ENCODE measurements around the gene CCDC9. TPM values are rescaled to one million over a fixed set of nuclear protein-coding genes. Genes with fewer than 3 reads are reported as not detected.
A peak's percentile ranks its signal among the peaks of the same experiment; 100 is the strongest.

Gene CCDC9
- total and polyA plus RNA-seq, 2 of the 13 experiments (the other 11 are each of a cell fraction or from before 2014, with no cell fraction given) = 2.9 to 6.3 TPM

DNA sequence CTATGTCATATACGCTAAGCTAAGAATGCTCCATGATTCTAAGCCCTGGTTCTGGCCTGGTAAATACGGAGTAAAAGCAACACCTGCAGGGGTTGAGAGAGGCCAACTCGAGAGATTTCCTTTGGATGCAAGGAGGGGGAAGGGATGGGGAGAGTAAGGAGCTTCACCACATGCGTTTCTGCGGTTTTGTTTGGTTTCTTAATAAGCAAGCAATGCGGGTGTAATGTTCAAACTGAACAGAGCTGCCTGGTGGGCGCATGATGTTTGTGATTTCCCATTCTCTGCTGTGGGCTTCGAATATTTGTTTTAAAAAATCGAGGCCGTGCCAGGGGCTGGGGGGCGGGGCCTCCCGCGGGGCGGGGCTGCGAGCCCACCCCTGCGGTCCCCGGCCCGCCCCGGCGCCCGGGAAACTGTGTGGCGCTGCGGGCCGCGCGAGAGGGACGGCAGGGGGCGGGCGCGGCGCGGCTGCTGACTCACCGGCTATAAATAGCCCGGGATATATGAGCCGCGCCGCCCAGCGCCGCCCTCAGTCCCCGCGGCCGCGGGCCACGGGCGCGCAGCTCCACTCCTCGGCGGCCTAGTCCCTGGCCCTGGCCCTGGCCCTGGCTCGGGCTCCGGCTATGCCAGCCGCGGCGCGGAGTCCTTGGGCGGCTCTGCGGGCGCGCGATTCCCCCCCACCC, 30.4 kb upstream of the CCDC9 start (continued):
- TF ChIP-seq ZNF407 (CRISPR knock-in tag; IDR thresholded peaks at IDR 0.05; ENCODE audit: not compliant biosample characterization) (no peak), GFI1 (CRISPR knock-in tag; IDR thresholded peaks at IDR 0.05; ENCODE audit: borderline replicate concordance) (no peak; the same call in 1 of the 2 replicates), ATF7 (IDR thresholded peaks at IDR 0.05) (no peak), ATF7 (CRISPR knock-in tag; IDR thresholded peaks at IDR 0.05) (no peak), ZNF607 (CRISPR knock-in tag; IDR thresholded peaks at IDR 0.05; ENCODE audit: borderline replicate concordance) (peak; percentile 62; the same call in 1 of the 2 replicates), ZNF281 (CRISPR knock-in tag; IDR thresholded peaks at IDR 0.05; ENCODE audit: borderline replicate concordance) (peak; percentile 38; the same call in 1 of the 2 replicates), ZNF790 (CRISPR knock-in tag; IDR thresholded peaks at IDR 0.05; ENCODE audit: borderline replicate concordance) (peak; percentile 57; the same call in 1 of the 2 replicates), ZNF451 (CRISPR knock-in tag; IDR thresholded peaks at IDR 0.05) (peak; percentile 81; the same call in 1 of the 2 replicates), PHF21A (CRISPR knock-in tag; IDR thresholded peaks at IDR 0.05) (peak; percentile 74), ZSCAN9 (CRISPR knock-in tag; IDR thresholded peaks at IDR 0.05; ENCODE audit: borderline replicate concordance) (peak; percentile 33; the same call in 1 of the 2 replicates), AGO1 (IDR thresholded peaks at IDR 0.05; ENCODE audit: low read depth, low read length, poor library complexity, severe bottlenecking) (no peak), FUBP1 (CRISPR knock-in tag; IDR thresholded peaks at IDR 0.05; ENCODE audit: borderline replicate concordance) (no peak), ZNF17 (CRISPR knock-in tag; IDR thresholded peaks at IDR 0.05) (no peak), CEBPB (IDR thresholded peaks at IDR 0.05; ENCODE audit: borderline replicate concordance, low read depth, low read length) (no peak)
